Measurements from ENCODE around the gene DOCK4. TPM values are rescaled to one million over a fixed set of nuclear protein-coding genes. Genes with fewer than 3 reads are reported as not detected.

The DOCK4 gene
- total and polyA plus RNA-seq, 3 donors from 2014 or later, result 5.4 to 17.1 (median 12.4) TPM

DNA sequence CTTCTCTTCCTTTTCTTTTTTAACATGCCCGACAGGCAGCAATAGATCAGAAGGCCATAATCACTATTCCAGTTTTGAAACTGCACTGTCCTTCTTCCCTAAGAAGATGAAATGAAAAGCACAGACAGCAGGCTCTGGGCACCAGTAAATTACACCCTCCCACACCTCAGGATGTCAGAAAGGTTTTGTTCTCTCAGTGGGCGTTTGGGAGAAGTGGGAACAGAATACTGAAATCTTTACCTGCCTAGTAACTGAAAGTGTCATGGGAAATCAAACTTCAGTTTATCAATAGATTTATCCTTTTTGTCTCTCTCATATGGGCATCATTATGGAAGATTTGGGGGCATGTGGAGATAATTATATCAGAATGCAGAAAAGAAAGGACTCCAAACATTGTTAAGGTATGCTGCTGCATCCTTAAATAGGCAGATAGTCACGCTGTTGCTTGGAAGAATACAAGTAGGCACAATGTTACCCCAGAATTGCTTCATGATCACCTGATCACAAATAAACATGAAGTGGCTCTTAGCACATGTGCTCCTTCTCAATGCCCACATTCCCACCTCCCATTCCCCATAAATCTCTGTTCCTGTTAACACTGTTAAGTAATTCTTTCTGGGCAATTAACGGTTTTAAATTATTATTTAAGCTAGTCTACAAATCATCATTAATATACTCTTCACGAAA, 113.3 kb downstream of the DOCK4 start:
- WGBS, 2 donors, result 72 to 88% methylated on average over 5 of the region's 5 CpGs
- intact Hi-C loops (cut with DNase I; ENCODE audit: low total_unique reads), result no loop called here
- DNase-seq, result no peak

GRCh38 chr7:112092306-112092705, 113.9 kb downstream of the DOCK4 start:
- intact Hi-C loops (cut with DNase I; ENCODE audit: low total_unique reads), result no loop called here
- H3K27me3 ChIP-seq, result no peaks in the 10 kb centered on the region
- no peak for DNase-seq
- H3K4me1 ChIP-seq, result no peaks in the 10 kb centered on the region
- H3K27ac ChIP-seq, result no peak overlapping the region
- 79 to 84% methylated on average over 8 of the region's 8 CpGs for WGBS, 2 donors
- no peak overlapping the region for H3K4me3 ChIP-seq
- no peaks in the 10 kb centered on the region for H3K9me3 ChIP-seq
- no peak for TF ChIP-seq POLR2A (IDR thresholded peaks at IDR 0.05)
- TF ChIP-seq CTCF (IDR thresholded peaks at IDR 0.05), result no peak
- H3K36me3 ChIP-seq (ENCODE audit: low read depth, missing control alignments), result no peaks in the 10 kb centered on the region

More for the DNA sequence above, 113.3 kb downstream of the DOCK4 start:
- no peak for TF ChIP-seq CTCF (IDR thresholded peaks at IDR 0.05)
- no peak for TF ChIP-seq POLR2A (IDR thresholded peaks at IDR 0.05)
- no peaks in the 10 kb centered on the region for H3K27me3 ChIP-seq
- H3K4me1 ChIP-seq, result no peaks in the 10 kb centered on the region
- no peaks in the 10 kb centered on the region for H3K9me3 ChIP-seq
- no peak overlapping the region for H3K27ac ChIP-seq
- no peaks in the 10 kb centered on the region for H3K36me3 ChIP-seq (ENCODE audit: low read depth, missing control alignments)
- no peak overlapping the region for H3K4me3 ChIP-seq

GRCh38 chr7:112091768-112092167, 114.4 kb downstream of the DOCK4 start:
- no peak for DNase-seq
- H3K27me3 ChIP-seq, result no peaks in the 10 kb centered on the region
- H3K4me1 ChIP-seq, result no peaks in the 10 kb centered on the region
- no peaks in the 10 kb centered on the region for H3K36me3 ChIP-seq (ENCODE audit: low read depth, missing control alignments)
- TF ChIP-seq POLR2A (IDR thresholded peaks at IDR 0.05) (no peak), CTCF (IDR thresholded peaks at IDR 0.05) (no peak)
- no peak overlapping the region for H3K27ac ChIP-seq
- no peaks in the 10 kb centered on the region for H3K9me3 ChIP-seq
- WGBS, 2 donors, result 92% methylated on average over 3 of the region's 3 CpGs
- intact Hi-C loops (cut with DNase I; ENCODE audit: low total_unique reads), result no loop called here
- H3K4me3 ChIP-seq, result no peak overlapping the region

- intact Hi-C loops (cut with DNase I; ENCODE audit: low total_unique reads), result no loop called here
- 78 to 89% methylated on average over 4 of the region's 4 CpGs for WGBS, 2 donors
- no peak for DNase-seq
- Histone ChIP-seq H3K27me3 (no peaks in the 10 kb centered on the region), H3K36me3 (ENCODE audit: low read depth, missing control alignments) (no peaks in the 10 kb centered on the region), H3K27ac (no peak overlapping the region), H3K4me1 (no peaks in the 10 kb centered on the region), H3K9me3 (no peaks in the 10 kb centered on the region), H3K4me3 (no peak overlapping the region)
- TF ChIP-seq CTCF (IDR thresholded peaks at IDR 0.05) (no peak), POLR2A (IDR thresholded peaks at IDR 0.05) (no peak)
Observed at GRCh38 chr7:112089551-112089950, 116.6 kb downstream of the DOCK4 start.

GRCh38 chr7:112088484-112089016, 117.6 kb downstream of the DOCK4 start:
- H3K36me3 ChIP-seq (ENCODE audit: low read depth, missing control alignments), result no peaks in the 10 kb centered on the region
- H3K4me1 ChIP-seq, result no peaks in the 10 kb centered on the region
- DNase-seq, result no peak
- intact Hi-C loops (cut with DNase I; ENCODE audit: low total_unique reads), result no loop called here
- no peaks in the 10 kb centered on the region for H3K9me3 ChIP-seq
- no peak for TF ChIP-seq POLR2A (IDR thresholded peaks at IDR 0.05)
- no peak for TF ChIP-seq CTCF (IDR thresholded peaks at IDR 0.05)
- 80 to 94% methylated on average over 4 of the region's 4 CpGs for WGBS, 2 donors
- H3K4me3 ChIP-seq, result no peak overlapping the region
- H3K27ac ChIP-seq, result no peak overlapping the region
- H3K27me3 ChIP-seq, result no peaks in the 10 kb centered on the region

Data from testis (tissue), 3 donors.